ENCODE data around the gene RNF222.
A peak's percentile ranks its signal among the peaks of the same experiment; 100 is the strongest.

The RNF222 gene, protein sequence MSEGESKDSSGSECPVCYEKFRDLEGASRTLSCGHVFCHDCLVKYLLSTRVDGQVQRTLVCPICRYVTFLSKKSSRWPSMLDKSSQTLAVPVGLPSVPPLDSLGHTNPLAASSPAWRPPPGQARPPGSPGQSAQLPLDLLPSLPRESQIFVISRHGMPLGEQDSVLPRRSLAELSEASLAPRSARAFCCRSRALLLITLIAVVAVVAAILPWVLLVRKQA

GRCh38 chr17:8397636-8398035, at the start of gene RNF222:
Gene RNF222 (minus strand): TSS chr17:8397827. CDS start chr17:8393461, 4,366 bp downstream.
- no peak for DNase-seq

GRCh38 chr17:8445536-8445935, 47.9 kb upstream of the RNF222 start:
- no peak for DNase-seq

DNA sequence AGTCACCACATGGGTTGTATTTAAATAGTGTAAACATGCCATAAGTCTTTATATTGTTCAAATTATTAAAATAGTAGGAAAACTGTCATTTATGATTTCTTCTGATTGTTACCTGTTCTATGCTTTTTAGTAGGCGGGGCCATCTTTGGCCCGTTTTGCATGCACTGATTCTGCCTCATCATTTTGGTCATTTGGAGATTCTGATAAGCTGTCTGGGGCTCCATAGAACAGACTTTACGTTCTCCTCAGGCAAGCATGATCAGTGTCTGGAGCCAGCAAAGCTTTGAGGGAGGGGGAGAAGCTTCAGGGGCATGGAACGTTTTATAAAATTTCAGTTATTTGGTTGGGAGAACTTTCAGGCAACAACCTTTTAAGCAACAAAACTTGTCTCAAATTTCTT, 46.9 kb upstream of the RNF222 start:
- no peak for DNase-seq

DNA sequence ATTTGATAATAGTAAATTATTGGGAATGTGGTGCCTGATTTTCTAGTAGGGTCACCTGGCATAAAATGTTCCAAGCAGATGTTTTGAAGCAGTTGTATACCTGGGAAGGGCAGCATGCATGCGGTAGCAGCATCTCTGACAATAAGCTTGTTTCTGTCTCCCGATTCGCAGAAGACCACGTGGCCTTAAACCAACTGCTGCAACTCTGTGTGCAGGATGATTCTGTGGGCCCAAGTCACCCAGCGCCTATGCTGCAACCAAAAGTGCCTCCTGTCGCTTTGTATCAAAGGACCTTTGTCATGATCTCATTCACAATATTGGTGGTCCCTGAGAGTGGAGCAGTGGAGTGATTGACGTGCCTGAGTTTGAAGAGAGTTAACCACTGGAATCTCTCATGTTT, 46.1 kb upstream of the RNF222 start:
- DNase-seq: no peak

DNA sequence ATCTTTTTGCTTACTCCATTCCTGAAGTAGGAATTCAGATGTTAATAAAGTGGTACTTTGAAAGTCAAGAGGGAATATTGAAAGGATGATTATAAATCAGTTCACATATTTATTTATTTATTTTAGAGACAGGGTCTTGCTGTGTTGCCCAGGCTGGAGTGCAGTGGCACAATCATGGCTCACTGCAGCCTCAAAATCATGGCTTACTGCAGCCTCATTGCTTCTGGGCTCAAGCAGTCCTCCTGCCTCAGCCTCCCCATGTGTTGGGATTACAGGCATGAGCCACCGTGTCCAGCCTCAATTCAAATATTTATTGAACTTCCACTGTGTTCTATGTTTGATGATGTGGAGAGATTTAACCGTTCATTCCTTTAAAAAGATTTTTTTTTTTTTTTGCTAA, 44.7 kb upstream of the RNF222 start:
- no peak for DNase-seq

DNA sequence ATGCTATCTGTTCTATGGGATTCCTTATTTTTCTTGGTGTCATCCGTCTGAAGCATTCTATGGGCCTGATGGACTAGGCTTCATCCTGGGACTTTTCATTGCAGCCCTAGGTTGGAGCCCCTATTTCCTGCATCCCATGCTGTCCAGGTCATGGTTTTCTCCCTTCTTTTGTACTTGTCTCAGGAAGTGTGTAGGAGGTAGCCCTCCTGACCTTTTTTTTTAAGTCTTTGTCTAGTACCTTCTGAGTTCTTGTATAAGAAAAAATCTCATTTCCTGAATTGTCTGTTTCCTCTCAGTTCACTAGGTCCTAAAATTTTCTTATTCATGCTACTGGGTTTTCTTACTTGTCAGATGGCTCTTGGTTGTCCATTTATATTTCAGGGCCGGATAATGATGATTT, 44.1 kb upstream of the RNF222 start:
- DNase-seq: no peak

GRCh38 chr17:8439681-8440080, 42.1 kb upstream of the RNF222 start:
- DNase-seq: no peak

DNA sequence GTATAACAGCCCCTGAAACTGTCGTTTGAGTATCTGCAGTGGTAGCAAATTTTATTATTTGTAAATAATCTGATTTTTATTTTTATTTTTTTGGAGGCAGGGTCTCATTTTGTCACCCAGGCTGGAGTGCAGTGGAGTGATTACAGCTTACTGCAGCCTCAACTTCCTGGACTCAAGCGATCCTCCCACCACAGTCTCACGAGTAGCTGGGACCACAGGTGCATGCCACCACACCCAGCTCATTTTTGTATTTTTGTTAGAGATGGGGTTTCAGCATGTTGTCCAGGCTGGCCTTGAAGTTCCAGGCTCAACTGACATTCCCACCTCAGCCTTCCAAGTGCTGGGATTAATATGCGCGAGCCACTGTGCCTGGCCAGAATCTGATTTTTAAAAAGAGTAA, 40.8 kb upstream of the RNF222 start:
- DNase-seq: no peak

DNA sequence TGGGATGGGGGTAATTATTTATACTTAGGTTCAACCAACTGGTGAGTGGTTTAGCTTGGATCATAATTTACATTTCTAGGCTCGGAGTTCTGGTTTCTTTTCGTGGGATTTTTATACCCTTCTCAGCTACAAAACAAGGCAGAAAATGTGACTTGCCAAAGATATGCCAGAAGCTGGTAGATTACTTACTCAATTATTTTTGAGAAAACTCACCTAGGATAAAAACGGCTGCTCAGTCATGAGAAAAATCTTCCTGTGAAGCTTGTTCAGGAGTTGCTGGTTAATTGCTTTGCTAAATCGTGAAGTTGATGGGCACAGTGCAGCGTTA, 39.2 kb upstream of the RNF222 start:
- DNase-seq: no peak

- peak; percentile 2 for DNase-seq
Observed at GRCh38 chr17:8436169-8436843, 38.7 kb upstream of the RNF222 start.

- DNase-seq: peak; percentile 81
Observed at GRCh38 chr17:8435245-8436168, 37.9 kb upstream of the RNF222 start, which contains the start of gene NDEL1. Gene NDEL1 (plus strand): TSS chr17:8435884. CDS start chr17:8444272, 8,388 bp downstream.

DNA sequence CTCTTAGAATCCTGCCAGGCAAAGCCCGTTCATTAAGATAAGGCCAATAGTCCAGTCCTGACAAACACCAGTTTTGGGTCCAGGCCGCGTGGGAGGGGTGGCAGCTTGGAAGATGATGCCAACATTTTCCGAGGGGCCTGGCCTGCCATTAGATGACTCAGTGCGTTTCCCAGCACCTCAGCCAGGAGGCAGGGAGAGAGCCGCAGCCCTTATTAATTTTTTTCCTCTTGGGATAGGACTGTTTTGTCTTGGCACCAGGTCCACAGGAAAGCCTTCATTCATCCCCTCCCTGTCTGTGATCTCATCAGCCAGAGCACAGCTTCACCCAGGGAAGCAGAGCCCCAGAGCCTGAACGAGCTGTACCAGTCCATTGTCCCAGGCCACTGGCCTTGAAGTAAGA, 33.3 kb upstream of the RNF222 start:
- no peak for DNase-seq

GRCh38 chr17:8426802-8427201, 29.2 kb upstream of the RNF222 start:
- no peak for DNase-seq

DNA sequence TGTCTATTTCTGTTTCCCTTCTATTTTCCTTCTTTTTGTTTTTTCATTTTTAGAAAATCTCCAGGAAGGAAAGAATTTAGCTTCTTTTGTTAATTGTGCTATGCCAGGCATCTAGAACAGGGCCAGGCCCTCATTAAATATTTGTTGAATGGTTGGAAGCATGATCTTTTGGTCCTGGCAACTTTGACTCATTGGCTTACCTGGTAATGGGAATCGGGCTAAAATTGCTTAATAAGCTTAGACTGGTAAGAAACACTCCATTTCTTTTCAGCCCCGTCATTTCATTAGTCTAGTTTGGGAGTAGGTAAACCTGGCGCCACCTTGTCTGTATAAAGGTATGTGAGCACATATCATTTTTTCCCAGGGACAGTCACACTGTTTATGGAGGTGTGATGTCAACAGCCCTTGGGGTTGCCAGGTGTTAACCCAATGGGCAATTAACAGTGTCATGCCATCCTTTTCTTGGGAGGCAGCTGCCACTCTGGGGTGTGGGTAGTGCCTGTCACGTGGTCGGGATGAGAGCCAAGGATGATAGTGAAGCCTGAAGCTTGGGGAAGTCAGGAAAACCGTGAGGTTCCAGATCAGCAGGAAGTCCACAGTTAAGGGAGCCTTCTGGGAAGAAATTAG, 28.6 kb upstream of the RNF222 start:
- DNase-seq: no peak

DNA sequence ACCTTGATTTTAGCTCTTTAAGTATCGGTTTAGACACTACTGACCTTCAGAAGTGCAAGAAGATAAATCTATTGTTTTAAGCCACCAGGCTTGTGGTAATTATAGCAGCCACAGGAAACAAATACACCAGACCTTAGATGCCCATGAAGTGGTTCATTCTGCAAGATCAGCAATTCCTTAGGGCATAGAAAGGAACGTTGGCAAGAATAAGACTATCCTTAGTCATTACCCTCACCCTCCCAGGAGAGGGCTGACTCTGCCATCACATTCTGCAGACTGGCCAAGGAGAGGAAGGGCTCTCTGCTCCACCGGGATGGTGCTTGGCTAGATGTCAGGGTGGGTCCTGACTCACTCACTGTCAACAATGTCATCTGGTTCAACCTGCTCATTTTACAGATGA, 23.9 kb upstream of the RNF222 start:
- no peak for DNase-seq

- no peak for DNase-seq
Observed at GRCh38 chr17:8420041-8420934, 22.7 kb upstream of the RNF222 start.

GRCh38 chr17:8419305-8419704, 21.7 kb upstream of the RNF222 start:
- DNase-seq: no peak

GRCh38 chr17:8418471-8418870, 20.8 kb upstream of the RNF222 start:
- DNase-seq: no peak

- no peak for DNase-seq
Observed at GRCh38 chr17:8417806-8418205, 20.2 kb upstream of the RNF222 start.

DNA sequence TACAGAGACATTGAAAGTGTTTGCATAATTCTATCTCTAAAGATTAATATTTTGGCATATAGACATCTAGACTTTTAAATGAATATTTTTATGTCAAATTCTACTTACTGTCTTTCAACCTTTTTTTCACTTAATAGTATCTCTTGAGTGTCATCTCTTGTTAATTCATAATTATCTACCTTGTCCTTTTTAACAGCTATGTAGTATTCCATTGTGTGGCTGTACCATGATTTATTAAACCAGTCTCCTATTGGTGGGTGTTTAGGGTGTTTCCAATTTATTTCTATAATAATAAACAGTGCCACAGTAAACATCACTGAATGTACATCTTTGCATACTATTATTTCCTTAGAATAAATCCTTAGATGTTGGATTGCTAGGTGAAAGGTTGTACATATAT, 16.3 kb upstream of the RNF222 start:
- no peak for DNase-seq

- DNase-seq: no peak
Observed at GRCh38 chr17:8413328-8413727, 15.7 kb upstream of the RNF222 start.

GRCh38 chr17:8412089-8412488, 14.5 kb upstream of the RNF222 start:
- DNase-seq: no peak
